Activated T-helper 1 cell treated with anti-CD3 and anti-CD28 coated beads, Interleukin-12 subunit alpha, Interleukin-12 subunit beta, Interleukin-2, Interleukin-4 antibody, amounts not matched to agents 30 ng/mL and 10 ng/mL and 1 ng/mL, durations not matched to agents 14 hours and 24 hours and 36 hours (primary cell): ENCODE data around the gene FBLN7. TPM values are rescaled to one million over a fixed set of nuclear protein-coding genes. Genes with fewer than 3 reads are reported as not detected.
"Not testable (repeated sequence)": the region's sequence is repeated elsewhere in the genome, so short reads cannot be mapped to it uniquely, and the experiment has no call there.

ENCODE experiments used
- DNase-seq: peaks from one replicate; pipeline ENCODE4 v3.0.0; 2021; ENCODE audit warnings: low spot score
- H3K27ac Mint-ChIP-seq: one replicate; pipeline ENCODE4 v1.8.0; 2021; ENCODE audit warnings: mild to moderate bottlenecking, mixed read lengths
- H3K27me3 Mint-ChIP-seq: one replicate; pipeline ENCODE4 v1.8.0; 2022; ENCODE audit warnings: mild to moderate bottlenecking, moderate library complexity, mixed read lengths; ENCODE audit not compliant: insufficient read depth
- H3K36me3 Mint-ChIP-seq: one replicate; pipeline ENCODE4 v1.8.0; 2021; ENCODE audit warnings: low read depth, mixed read lengths
- H3K4me1 Mint-ChIP-seq: one replicate; pipeline ENCODE4 v1.8.0; 2021; ENCODE audit warnings: low read depth, mixed read lengths
- H3K4me3 Mint-ChIP-seq: one replicate; pipeline ENCODE4 v1.8.0; 2021; ENCODE audit warnings: mild to moderate bottlenecking, moderate library complexity, mixed read lengths
- H3K9me3 Mint-ChIP-seq: one replicate; pipeline ENCODE4 v1.8.0; 2021; ENCODE audit warnings: mixed read lengths
- intact Hi-C: fragments of 100-400 bp; cut with micrococcal nuclease; formaldehyde crosslinking; loops from one replicate; pipeline ENCODE4 v1.15.1; 2024
- total RNA-seq: library from RNA; stranded (reverse); gene quantifications from 2 replicates; pipeline ENCODE4 v1.2.3, GENCODE V29; 2022

Gene FBLN7
- total RNA-seq: 26.4 and 29.6 TPM in 2 replicates

- H3K27me3 Mint-ChIP-seq: peaks cover 24% of the 10 kb centered on the region
- H3K4me1 Mint-ChIP-seq: peaks cover 8% of the 10 kb centered on the region
- peak within 1 kb of the TSS; percentile 72 for H3K4me3 Mint-ChIP-seq
- no peak for DNase-seq
- H3K27ac Mint-ChIP-seq: peak within 1 kb of the TSS; percentile 53
- intact Hi-C loops: no loop called here
- no peaks in the 10 kb centered on the region for H3K36me3 Mint-ChIP-seq
- no peaks in the 10 kb centered on the region for H3K9me3 Mint-ChIP-seq
Measured at GRCh38 chr2:112138159-112139032, at the start of gene FBLN7. FBLN7 (plus strand) TSS chr2:112138385; CDS start chr2:112138656, 271 bp downstream.

- Mint-ChIP-seq H3K9me3 (no peaks in the 10 kb centered on the region), H3K36me3 (peaks cover 51% of the 10 kb centered on the region), H3K4me1 (peaks cover 10% of the 10 kb centered on the region), H3K27ac (no peak overlapping the region), H3K27me3 (no peaks in the 10 kb centered on the region), H3K4me3 (no peak overlapping the region)
- intact Hi-C loops: no loop called here
- DNase-seq: no peak
Measured at GRCh38 chr2:112089375-112089774, 48.8 kb upstream of the FBLN7 start.

GRCh38 chr2:112092286-112093041 is 45.7 kb upstream of the FBLN7 start:
- intact Hi-C loops: no loop called here
- H3K36me3 Mint-ChIP-seq: peaks cover 40% of the 10 kb centered on the region
- H3K27me3 Mint-ChIP-seq: no peaks in the 10 kb centered on the region
- H3K27ac Mint-ChIP-seq: no peak overlapping the region
- no peak overlapping the region for H3K4me3 Mint-ChIP-seq
- peaks cover 18% of the 10 kb centered on the region for H3K4me1 Mint-ChIP-seq
- H3K9me3 Mint-ChIP-seq: no peaks in the 10 kb centered on the region
- no peak for DNase-seq

- no peak overlapping the region for H3K27ac Mint-ChIP-seq
- peaks cover 43% of the 10 kb centered on the region for H3K36me3 Mint-ChIP-seq
Measured at GRCh38 chr2:112093216-112093615, 45.0 kb upstream of the FBLN7 start.

GRCh38 chr2:112095681-112096080 is 42.5 kb upstream of the FBLN7 start:
- no peak for DNase-seq
- intact Hi-C loops: loop anchor here (1.0 kb wide), 1 partner anchor 40 kb away; the partner anchor contains the start of gene TMEM87B
- H3K4me1 Mint-ChIP-seq: peaks cover 18% of the 10 kb centered on the region
- H3K27me3 Mint-ChIP-seq: no peaks in the 10 kb centered on the region
- H3K4me3 Mint-ChIP-seq: no peak overlapping the region
- H3K36me3 Mint-ChIP-seq: peaks cover 36% of the 10 kb centered on the region
- no peak overlapping the region for H3K27ac Mint-ChIP-seq
- H3K9me3 Mint-ChIP-seq: no peaks in the 10 kb centered on the region

More at GRCh38 chr2:112093216-112093615, 45.0 kb upstream of the FBLN7 start:
- no peak overlapping the region for H3K4me3 Mint-ChIP-seq
- no peak for DNase-seq
- H3K9me3 Mint-ChIP-seq: no peaks in the 10 kb centered on the region
- no peaks in the 10 kb centered on the region for H3K27me3 Mint-ChIP-seq
- peaks cover 18% of the 10 kb centered on the region for H3K4me1 Mint-ChIP-seq
- intact Hi-C loops: no loop called here

- H3K36me3 Mint-ChIP-seq: peaks cover 35% of the 10 kb centered on the region
- no peak overlapping the region for H3K27ac Mint-ChIP-seq
- H3K27me3 Mint-ChIP-seq: no peaks in the 10 kb centered on the region
- no peak overlapping the region for H3K4me3 Mint-ChIP-seq
- H3K4me1 Mint-ChIP-seq: peaks cover 18% of the 10 kb centered on the region
- no peaks in the 10 kb centered on the region for H3K9me3 Mint-ChIP-seq
- intact Hi-C loops: no loop called here
- no peak for DNase-seq
Measured at GRCh38 chr2:112096098-112096497, 42.1 kb upstream of the FBLN7 start.

GRCh38 chr2:112108178-112108832 is 29.9 kb upstream of the FBLN7 start:
- Mint-ChIP-seq H3K9me3 (peaks cover 39% of the 10 kb centered on the region), H3K27ac (no peak overlapping the region), H3K4me1 (no peaks in the 10 kb centered on the region), H3K36me3 (peaks cover 65% of the 10 kb centered on the region), H3K27me3 (no peaks in the 10 kb centered on the region), H3K4me3 (no peak overlapping the region)
- intact Hi-C loops: no loop called here
- no peak for DNase-seq

GRCh38 chr2:112109278-112109677 is 28.9 kb upstream of the FBLN7 start:
- Mint-ChIP-seq H3K27me3 (no peaks in the 10 kb centered on the region), H3K27ac (peak overlapping the region; percentile 41), H3K4me3 (no peak overlapping the region), H3K9me3 (peaks cover 39% of the 10 kb centered on the region), H3K36me3 (peaks cover 62% of the 10 kb centered on the region), H3K4me1 (no peaks in the 10 kb centered on the region)
- intact Hi-C loops: no loop called here
- no peak for DNase-seq

GRCh38 chr2:112110966-112111365 is 27.2 kb upstream of the FBLN7 start:
- Mint-ChIP-seq H3K27me3 (no peaks in the 10 kb centered on the region), H3K27ac (no peak overlapping the region), H3K9me3 (peaks cover 39% of the 10 kb centered on the region), H3K4me3 (no peak overlapping the region), H3K4me1 (no peaks in the 10 kb centered on the region), H3K36me3 (peaks cover 60% of the 10 kb centered on the region)
- intact Hi-C loops: no loop called here
- DNase-seq: no peak

- H3K9me3 Mint-ChIP-seq: peaks cover 37% of the 10 kb centered on the region
- H3K27ac Mint-ChIP-seq, intact Hi-C loops, DNase-seq, H3K4me1 Mint-ChIP-seq, H3K27me3 Mint-ChIP-seq, H3K4me3 Mint-ChIP-seq: not testable (repeated sequence)
- peaks cover 54% of the 10 kb centered on the region for H3K36me3 Mint-ChIP-seq
Measured at GRCh38 chr2:112113354-112113753, 24.8 kb upstream of the FBLN7 start.

- Mint-ChIP-seq H3K36me3 (peaks cover 10% of the 10 kb centered on the region), H3K4me1 (no peaks in the 10 kb centered on the region), H3K9me3 (no peaks in the 10 kb centered on the region), H3K4me3 (no peak overlapping the region), H3K27ac (no peak overlapping the region), H3K27me3 (no peaks in the 10 kb centered on the region)
- DNase-seq: no peak
- intact Hi-C loops: no loop called here
Measured at GRCh38 chr2:112118148-112118547, 20.0 kb upstream of the FBLN7 start.

- Mint-ChIP-seq H3K36me3 (peaks cover 13% of the 10 kb centered on the region), H3K27ac (no peak overlapping the region), H3K27me3 (no peaks in the 10 kb centered on the region), H3K4me3 (no peak overlapping the region), H3K9me3 (no peaks in the 10 kb centered on the region), H3K4me1 (no peaks in the 10 kb centered on the region)
- DNase-seq: peak; percentile 30
- intact Hi-C loops: loop anchor here (1.0 to 5.0 kb wide), 7 partner anchors 67 to 461 kb away; partner anchors contain the start of genes CHCHD5, POLR1B, TTL and ZC3H6
Measured at GRCh38 chr2:112121682-112122254, 16.4 kb upstream of the FBLN7 start.
